Hepatocyte (in vitro differentiated cells): Measurements from ENCODE around the gene PDLIM7. TPM values are rescaled to one million over a fixed set of nuclear protein-coding genes. Genes with fewer than 3 reads are reported as not detected.

Experiments used
- DNase-seq: peaks from one replicate; pipeline ENCODE4 v3.0.0-alpha.2; 2016; ENCODE audit warnings: low spot score
- H2AFZ ChIP-seq: fragments of 200-600 bp; sonication (generic); 2 replicates; pipeline ENCODE4 v1.6.0; 2016; ENCODE audit warnings: antibody characterized with exemption, mild to moderate bottlenecking
- H3K27ac ChIP-seq: fragments of 200-600 bp; sonication (generic); 2 replicates; pipeline ENCODE4 v1.5.1; 2016; ENCODE audit warnings: mild to moderate bottlenecking
- H3K27me3 ChIP-seq: fragments of 200-600 bp; sonication (generic); 2 replicates; pipeline ENCODE4 v1.6.1; 2016
- H3K36me3 ChIP-seq: fragments of 200-600 bp; sonication (generic); replicated peaks from 2 replicates; pipeline ENCODE4 v1.5.1; 2016; ENCODE audit warnings: low read depth; ENCODE audit not compliant: insufficient read depth
- H3K4me1 ChIP-seq: fragments of 200-600 bp; sonication (generic); 2 replicates; pipeline ENCODE4 v1.5.1; 2016; ENCODE audit warnings: mild to moderate bottlenecking, moderate library complexity; ENCODE audit not compliant: insufficient read depth
- H3K4me2 ChIP-seq: fragments of 200-600 bp; sonication (generic); 2 replicates; pipeline ENCODE4 v1.6.0; 2016
- H3K4me3 ChIP-seq: fragments of 200-600 bp; sonication (generic); 2 replicates; pipeline ENCODE4 v1.5.1; 2016; ENCODE audit warnings: mild to moderate bottlenecking
- H3K79me2 ChIP-seq: fragments of 200-600 bp; sonication (generic); 2 replicates; pipeline ENCODE4 v1.6.0; 2017; ENCODE audit warnings: mild to moderate bottlenecking
- H3K9me2 ChIP-seq: fragments of 200-600 bp; sonication (generic); replicated peaks from 2 replicates; pipeline ENCODE4 v1.6.0; 2017; ENCODE audit warnings: mild to moderate bottlenecking; ENCODE audit not compliant: insufficient read depth
- H3K9me3 ChIP-seq: fragments of 200-600 bp; sonication (generic); 2 replicates; pipeline ENCODE4 v1.5.1; 2016; ENCODE audit warnings: low read depth, mild to moderate bottlenecking
- H4K20me1 ChIP-seq: fragments of 200-600 bp; sonication (generic); 2 replicates; pipeline ENCODE4 v1.6.0; 2016; ENCODE audit warnings: mild to moderate bottlenecking; ENCODE audit not compliant: insufficient read depth, poor library complexity, severe bottlenecking
- CTCF ChIP-seq: fragments of 200-600 bp; sonication (generic); IDR thresholded peaks from 2 replicates; pipeline ENCODE4 v1.5.1; 2016; ENCODE audit warnings: antibody characterized with exemption, mild to moderate bottlenecking; ENCODE audit not compliant: poor library complexity
- EZH2 ChIP-seq: fragments of 200-600 bp; sonication (generic); IDR thresholded peaks from 2 replicates; pipeline ENCODE4 v1.6.1; 2016; ENCODE audit warnings: antibody characterized with exemption, mild to moderate bottlenecking, borderline replicate concordance
- EZH2phosphoT487 ChIP-seq: fragments of 200-600 bp; sonication (generic); IDR thresholded peaks from one replicate; pipeline ENCODE4 v1.6.1; 2018; ENCODE audit warnings: antibody characterized with exemption, mild to moderate bottlenecking, low read depth, moderate library complexity; ENCODE audit not compliant: unreplicated experiment, severe bottlenecking
- WGBS: methylation state at CpG from one replicate; pipeline ENCODE4 v1.1.6; 2016; ENCODE audit warnings: low lambda C conversion rate; ENCODE audit errors: missing lambda C conversion rate; 5-methylcytosine and 5-hydroxymethylcytosine counted together
- polyA plus RNA-seq: library from polyadenylated mRNA; unstranded; fragments of >200 nt; fragmentation: Nextera tagmentation; extraction: Ambion mirVana; gene quantifications from 2 replicates; pipeline ENCODE4 v1.2.1, GENCODE V29; 2016
- total RNA-seq: library from RNA; depleted of rRNA; stranded (reverse); fragments of >200 nt; gene quantifications from 2 replicates; pipeline ENCODE4 v1.2.3, GENCODE V29; 2014

The PDLIM7 gene
- total and polyA plus RNA-seq, 2 experiments from 2014 or later, result 57.1 to 143 TPM

- Histone ChIP-seq H3K27me3 (no peaks in the 10 kb centered on the region), H3K9me3 (no peaks in the 10 kb centered on the region), H3K4me2 (no peak overlapping the region), H4K20me1 (no peaks in the 10 kb centered on the region), H3K27ac (no peak overlapping the region), H3K79me2 (no peaks in the 10 kb centered on the region), H3K4me3 (no peak overlapping the region), H2AFZ (no peak overlapping the region), H3K4me1 (no peaks in the 10 kb centered on the region), H3K9me2 (no peaks in the 10 kb centered on the region), H3K36me3 (no peaks in the 10 kb centered on the region)
- 93% methylated on average over 24 of the region's 24 CpGs for WGBS
- TF ChIP-seq CTCF, result no peak
- no peak for TF ChIP-seq EZH2
- TF ChIP-seq EZH2phosphoT487, result no peak
- no peak for DNase-seq
These were observed 57.0 kb downstream of the PDLIM7 start for GRCh38 chr5:177440211-177440989.

GRCh38 chr5:177439518-177440053 is 57.8 kb downstream of the PDLIM7 start:
- Histone ChIP-seq H3K27ac (no peak overlapping the region), H3K4me1 (no peaks in the 10 kb centered on the region), H3K9me3 (no peaks in the 10 kb centered on the region), H3K9me2 (no peaks in the 10 kb centered on the region), H3K79me2 (no peaks in the 10 kb centered on the region), H3K4me2 (no peak overlapping the region), H3K27me3 (no peaks in the 10 kb centered on the region), H2AFZ (no peak overlapping the region), H4K20me1 (no peaks in the 10 kb centered on the region), H3K4me3 (no peak overlapping the region), H3K36me3 (no peaks in the 10 kb centered on the region)
- TF ChIP-seq CTCF (no peak), EZH2phosphoT487 (no peak), EZH2 (no peak)
- no peak for DNase-seq
- 99% methylated on average over 4 of the region's 4 CpGs for WGBS

- Histone ChIP-seq H3K4me1 (no peaks in the 10 kb centered on the region), H4K20me1 (no peaks in the 10 kb centered on the region), H3K9me3 (no peaks in the 10 kb centered on the region), H3K9me2 (no peaks in the 10 kb centered on the region), H3K27me3 (no peaks in the 10 kb centered on the region), H3K27ac (no peak overlapping the region), H2AFZ (no peak overlapping the region), H3K36me3 (no peaks in the 10 kb centered on the region), H3K4me2 (no peak overlapping the region), H3K79me2 (no peaks in the 10 kb centered on the region), H3K4me3 (no peak overlapping the region)
- 98% methylated on average over 10 of the region's 10 CpGs for WGBS
- TF ChIP-seq EZH2 (no peak), CTCF (no peak), EZH2phosphoT487 (no peak)
- DNase-seq, result no peak
These were observed 58.9 kb downstream of the PDLIM7 start for GRCh38 chr5:177438468-177438867.
